DMS53 (cell line): ENCODE data around the gene ECD.

Experiments
- DNase-seq: peaks from one replicate; lab custom pipeline; 2025; lab: John Stamatoyannopoulos, UW

Gene ECD

GRCh38 chr10:73167783-73168464 is at the start of gene ECD, which contains the start of gene FAM149B1:
Gene ECD, minus strand, starts transcription at chr10:73168008. Its CDS starts 4,071 bp downstream, at chr10:73163937.
Gene FAM149B1, plus strand, starts transcription at chr10:73168119. Its CDS starts 221 bp downstream, at chr10:73168340.
- peak; percentile 96 for DNase-seq

GRCh38 chr10:73215749-73216148 is 47.9 kb upstream of the ECD start:
- no peak for DNase-seq

DNA sequence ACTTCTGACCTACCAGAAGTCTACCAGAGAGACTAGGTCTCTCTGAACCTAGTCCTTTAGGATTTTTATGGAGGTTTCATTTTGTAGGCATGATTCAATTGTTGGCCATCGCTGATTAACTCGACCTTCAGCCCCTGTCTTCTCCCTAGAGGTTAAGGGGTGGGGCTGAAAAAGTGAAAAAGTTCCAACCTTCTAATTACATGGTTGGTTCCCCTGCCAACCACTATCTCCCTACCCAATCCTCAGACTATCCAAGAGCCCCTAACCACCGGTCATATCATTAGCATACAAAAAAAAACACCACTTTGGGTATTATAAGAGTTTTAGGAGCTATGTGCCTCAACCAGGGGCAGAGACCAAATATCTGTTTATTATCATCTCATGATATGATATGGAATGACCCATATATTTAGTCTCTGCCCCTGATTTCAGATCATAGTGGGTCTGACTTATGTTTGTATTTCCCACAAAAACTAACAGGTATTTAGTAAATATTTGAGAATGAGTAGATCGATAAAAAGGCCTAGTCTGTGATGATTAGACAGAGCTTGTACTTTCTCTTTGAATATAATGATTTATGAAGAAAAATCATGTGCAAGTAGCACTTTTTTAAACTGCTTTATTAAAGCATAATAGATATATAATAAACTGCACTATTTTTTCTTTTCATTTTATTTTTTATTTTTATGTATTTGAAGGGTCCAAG is 43.5 kb upstream of the ECD start:
- no peak for DNase-seq

- no peak for DNase-seq
Measured at GRCh38 chr10:73210395-73211105, 42.7 kb upstream of the ECD start.

DNA sequence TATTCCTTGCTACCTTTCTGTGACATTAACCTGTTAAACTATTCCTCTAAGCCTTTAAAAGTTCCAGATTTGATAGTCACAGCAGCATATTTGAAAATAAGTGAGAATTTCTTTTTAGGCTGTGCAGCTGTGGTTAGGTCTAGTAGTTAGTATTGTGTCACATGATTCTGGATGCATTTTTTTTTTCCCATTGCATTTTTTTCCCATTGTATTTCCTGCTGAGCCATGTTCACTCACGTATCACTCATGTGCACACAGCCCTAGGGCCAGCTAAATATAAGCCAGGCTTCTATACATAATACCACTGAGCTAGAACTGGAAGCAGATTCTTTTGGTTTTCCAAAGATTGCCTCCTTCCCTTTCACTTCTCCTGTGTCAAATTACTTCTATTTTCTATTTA is 41.9 kb upstream of the ECD start:
- DNase-seq = peak; percentile 66

DNA sequence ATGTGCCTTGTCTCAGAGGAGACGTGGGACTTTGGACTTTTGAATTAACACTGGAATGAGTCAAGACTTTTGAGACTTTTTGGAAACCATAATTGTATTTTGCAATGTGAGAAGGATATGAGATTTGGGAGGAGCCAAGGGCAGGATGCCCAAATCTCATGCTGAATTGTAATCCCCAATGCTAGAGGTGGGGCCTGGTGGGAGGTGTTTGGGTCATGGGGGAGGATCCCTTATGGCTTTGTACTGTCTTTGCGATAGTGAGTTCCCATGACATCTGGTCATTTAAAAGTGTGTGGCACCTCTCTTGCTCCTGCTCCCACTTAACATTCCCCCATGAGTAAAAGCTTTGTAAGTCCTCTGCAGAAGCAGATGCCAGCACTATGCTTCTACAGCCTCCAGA is 40.1 kb upstream of the ECD start:
- no peak for DNase-seq

- no peak for DNase-seq
Measured at GRCh38 chr10:73206385-73206784, 38.6 kb upstream of the ECD start.

DNA sequence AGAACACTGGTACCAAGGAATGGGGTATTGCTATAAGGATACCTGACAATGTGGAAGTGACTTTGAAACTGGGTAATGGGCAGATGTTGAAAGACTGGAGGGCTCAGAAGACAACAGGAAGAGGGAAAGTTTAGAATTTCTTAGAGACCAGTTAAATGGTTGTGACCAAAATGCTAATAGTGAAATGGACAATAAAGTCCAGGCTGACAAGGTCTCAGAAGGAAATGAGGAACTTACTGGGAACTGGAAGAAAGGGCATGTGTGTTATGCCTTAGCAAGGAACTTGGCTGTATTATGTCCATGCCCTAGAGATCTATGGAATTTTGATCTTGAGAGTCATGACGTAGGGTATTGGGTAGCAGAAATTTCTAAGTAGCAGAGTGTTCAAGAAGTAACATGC is 38.1 kb upstream of the ECD start:
- no peak for DNase-seq

GRCh38 chr10:73205081-73205480 is 37.3 kb upstream of the ECD start:
- no peak for DNase-seq

DNA sequence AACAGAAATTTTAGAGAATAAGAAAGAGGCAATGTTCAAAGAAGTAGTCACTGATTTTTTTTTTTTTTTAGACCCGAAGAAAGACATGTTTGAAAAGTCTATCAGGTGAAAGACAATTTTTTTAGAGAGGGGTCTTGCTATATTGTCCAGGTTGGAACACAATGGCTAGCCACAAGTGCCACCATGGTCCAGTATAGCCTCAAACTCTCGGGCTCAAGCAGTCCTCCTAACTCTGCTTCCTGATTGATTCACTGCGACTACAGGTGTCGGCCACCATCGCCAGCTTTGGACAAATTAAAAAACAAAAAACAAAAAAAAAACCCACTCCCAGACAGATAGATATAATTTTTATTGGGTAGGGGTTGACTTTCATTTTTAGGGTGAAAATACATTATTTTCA is 22.4 kb upstream of the ECD start:
- DNase-seq = no peak

DNA sequence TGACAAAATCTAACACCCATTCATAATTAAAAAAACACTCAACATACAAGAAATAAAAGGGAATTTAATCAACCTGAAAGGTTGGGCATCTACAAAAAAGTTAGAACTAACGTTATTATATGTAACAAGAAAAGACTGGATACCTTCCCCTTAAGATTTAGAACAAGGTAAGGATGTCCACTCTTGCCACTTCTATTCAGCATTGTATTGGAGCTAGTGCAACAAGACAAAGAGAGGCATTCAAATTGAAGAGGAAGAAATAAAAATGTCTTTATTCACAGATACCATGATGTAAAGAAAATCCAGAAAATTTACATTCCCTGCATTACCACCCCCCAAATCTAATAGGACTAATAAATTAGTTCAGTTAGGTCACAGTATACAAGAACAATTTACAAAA is 18.5 kb upstream of the ECD start:
- DNase-seq = no peak

DNA sequence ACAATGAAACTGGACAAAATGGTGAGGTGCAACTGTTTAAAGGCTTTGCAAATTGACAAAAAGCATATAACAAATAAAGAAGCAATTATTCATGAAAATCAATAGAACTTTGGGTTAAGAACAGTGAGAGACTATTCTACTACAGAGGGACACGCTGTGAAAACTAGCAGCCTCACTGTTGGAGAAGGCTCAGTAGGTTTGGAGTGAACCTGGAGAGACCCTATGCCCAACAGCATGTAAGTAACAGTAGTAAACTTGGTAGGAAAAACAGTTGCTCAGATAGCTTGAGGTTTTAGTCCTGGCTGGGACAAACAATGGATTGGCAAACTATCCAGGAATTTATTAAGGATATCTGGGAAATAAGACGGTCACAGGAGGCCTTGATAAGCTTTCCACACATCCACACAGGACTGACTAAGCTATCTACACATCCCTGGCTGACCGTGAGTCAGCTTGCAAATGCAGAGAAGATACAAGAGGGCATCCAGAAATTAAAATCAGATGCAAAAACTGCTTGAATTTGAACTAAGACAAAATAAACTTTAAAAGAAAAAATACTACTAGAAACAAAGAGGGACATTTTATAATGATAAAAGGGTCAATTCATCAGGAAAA is 16.0 kb upstream of the ECD start:
- no peak for DNase-seq

DNA sequence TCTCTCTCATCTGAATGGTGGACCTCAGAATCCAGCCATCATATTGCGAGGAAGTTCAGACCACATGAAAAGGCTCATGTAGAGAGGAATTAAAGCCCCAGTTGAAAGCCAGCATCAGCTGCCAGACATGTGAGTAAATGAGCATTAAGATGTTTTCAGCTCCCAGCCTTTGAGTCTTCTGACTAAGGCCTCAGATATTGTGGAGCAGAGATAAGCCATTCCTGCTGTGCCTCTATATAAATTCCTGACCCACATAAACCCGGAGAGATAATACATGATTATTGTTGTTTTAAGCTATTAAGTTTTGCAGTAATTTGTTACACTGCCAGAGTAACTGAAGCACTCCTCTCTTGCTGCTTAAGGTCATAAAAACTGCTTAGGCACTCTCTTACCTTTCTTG is 14.8 kb upstream of the ECD start:
- no peak for DNase-seq

- no peak for DNase-seq
Measured at GRCh38 chr10:73174148-73174925, 6.5 kb upstream of the ECD start.

- no peak for DNase-seq
Measured at GRCh38 chr10:73172867-73173266, 5.1 kb upstream of the ECD start.

DNA sequence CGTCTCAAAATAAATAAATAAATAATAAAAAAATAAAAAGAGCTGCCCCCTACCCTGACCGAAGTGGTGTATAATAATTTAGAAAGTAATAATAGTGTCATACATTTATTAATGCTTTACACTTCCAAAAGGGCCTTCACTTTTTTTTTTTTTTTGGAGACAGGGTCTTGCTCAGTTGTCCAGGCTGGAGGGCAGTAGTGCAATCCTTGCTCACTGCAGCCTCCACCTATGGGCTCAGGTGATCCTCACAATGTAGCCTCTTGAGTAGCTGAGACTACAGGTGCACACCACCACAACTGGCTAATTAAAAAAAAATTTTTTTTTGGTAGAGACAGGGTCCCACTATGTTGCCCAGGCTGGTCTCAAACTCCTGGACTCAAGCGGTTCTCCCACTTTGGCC is 1.5 kb upstream of the ECD start:
- DNase-seq = no peak

GRCh38 chr10:73168465-73168803 is 626 bp upstream of the ECD start:
- peak; percentile 70 for DNase-seq

GRCh38 chr10:73167458-73167782 is 388 bp downstream of the ECD start:
- no peak for DNase-seq

GRCh38 chr10:73166972-73167371 is 836 bp downstream of the ECD start:
- no peak for DNase-seq

GRCh38 chr10:73163096-73163495 is 4.7 kb downstream of the ECD start:
- no peak for DNase-seq

DNA sequence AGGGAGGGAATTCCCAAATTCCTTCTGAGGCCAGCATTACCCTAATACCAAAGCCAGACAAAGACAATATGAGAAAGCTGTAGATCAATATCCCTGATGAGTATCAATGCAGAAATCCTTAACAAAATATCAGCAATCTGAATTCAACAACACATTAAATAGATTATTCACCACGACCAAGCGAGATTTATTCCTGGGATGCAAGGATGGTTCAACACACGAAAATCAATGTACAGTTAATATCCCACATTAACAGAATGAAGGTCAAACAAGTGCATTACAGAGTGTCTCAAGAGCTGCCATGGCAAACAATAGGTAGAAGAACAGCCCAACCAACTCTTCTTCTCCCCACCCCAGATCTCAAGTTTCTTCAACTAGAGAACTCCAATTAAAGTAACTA is 6.1 kb downstream of the ECD start:
- DNase-seq = no peak

- no peak for DNase-seq
Measured at GRCh38 chr10:73161079-73161478, 6.7 kb downstream of the ECD start.
